D341Med (cell line): ENCODE results near the gene TOMM5.

ENCODE experiments used
- DNase-seq: peaks from one replicate; pipeline ENCODE4 v3.0.0; 2012; ENCODE audit warnings: low spot score

Gene TOMM5

DNA sequence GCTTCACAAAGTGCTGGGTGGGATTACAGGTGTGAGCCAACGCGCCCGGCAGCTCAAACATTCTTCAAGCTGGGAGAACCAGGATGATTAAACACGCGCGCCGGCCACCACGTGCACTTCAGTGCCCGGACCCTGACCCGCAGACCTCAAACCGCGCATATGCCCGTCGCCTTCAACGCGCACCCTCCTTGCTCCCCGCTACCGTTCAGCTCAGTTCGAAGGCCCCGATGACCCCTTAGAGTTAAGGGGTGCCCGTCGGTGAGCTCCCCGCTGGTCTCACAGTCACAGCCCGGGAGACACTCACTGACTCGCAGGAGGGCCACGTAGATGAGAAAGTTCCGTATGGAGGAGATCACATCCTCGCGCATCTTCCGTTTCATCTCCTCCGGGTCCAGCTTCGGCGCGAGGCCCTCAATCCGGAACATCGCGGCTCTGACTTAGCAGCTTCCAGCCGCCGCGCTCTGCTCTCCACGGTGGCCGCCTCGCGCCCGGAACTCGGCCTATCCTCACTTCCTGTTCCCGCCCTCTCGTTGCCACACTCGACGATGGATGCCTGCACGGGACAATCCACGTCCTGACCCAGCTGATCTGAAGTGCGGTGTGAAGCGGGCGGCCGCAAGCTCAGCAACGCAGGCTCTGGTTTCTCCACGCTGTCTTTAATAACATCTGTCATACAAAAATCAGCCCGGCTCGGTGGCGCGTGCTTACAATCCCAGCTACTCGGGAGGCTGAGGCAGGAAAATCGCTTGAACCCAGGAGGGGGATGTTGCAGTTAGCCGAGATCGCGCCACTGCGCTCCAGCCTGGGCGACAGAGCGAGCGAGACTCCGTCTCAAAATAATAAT, at the start of gene TOMM5:
TOMM5 (minus strand) TSS at position 490 of the 844 bp plus-strand sequence; CDS start at position 425, 65 bp downstream.
- peak; percentile 91 for DNase-seq

DNA sequence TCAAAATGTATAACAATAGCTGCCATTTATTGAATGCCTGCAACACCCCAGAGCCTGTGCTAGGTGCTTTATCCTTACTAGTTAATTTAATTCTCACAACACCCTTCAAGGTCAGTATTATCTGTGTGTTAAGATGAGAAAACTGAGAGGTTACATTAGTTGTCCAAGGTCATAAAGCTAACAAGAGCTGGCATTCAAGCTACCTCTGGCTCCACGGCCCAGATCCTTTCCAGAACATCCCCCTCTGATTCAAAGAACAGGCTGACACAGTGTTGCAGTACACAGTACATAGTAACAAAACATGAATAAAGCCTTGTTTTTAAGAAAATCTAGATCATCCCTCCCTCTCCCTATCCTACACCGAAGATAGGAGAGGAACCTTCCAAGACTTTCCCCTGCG, 48.9 kb upstream of the TOMM5 start:
- DNase-seq: no peak

DNA sequence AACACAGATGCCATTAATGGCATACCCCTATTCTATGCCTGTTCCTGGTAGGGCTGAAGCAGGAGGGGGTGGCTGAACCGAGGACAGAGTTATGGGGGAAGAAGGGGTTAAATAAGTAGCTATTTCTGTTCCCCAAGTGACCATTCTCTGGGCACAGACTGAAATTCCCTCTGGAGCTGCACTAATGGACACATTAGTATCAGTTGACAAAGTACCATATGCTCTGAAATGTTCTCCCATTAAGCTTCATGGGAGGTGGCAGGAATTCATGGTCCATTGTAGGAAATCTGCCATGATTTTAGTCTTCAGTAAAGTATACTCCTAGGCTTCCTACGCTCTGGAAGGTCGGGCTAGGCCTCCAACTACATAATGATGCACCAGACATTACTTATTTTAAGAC, 47.8 kb upstream of the TOMM5 start:
- DNase-seq: no peak

DNA sequence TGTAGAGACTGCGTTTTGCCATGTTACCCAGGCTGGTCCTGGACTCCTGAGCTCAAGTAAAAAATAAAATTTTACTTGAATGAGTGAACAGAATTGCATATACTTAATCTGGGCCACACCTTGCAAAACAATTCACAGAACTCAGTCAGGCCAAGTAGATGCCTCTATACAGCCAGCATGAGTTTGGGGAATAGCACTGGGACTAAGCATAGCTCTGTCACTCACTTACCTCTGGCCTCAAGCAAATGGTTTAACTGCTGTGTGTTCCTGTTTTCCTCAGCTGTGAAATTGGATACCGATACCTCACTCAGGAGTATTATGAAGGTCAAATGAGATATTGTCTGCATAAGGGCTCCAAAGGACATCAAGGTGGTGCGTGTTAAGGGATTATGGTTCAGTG, 47.4 kb upstream of the TOMM5 start:
- DNase-seq: no peak

DNA sequence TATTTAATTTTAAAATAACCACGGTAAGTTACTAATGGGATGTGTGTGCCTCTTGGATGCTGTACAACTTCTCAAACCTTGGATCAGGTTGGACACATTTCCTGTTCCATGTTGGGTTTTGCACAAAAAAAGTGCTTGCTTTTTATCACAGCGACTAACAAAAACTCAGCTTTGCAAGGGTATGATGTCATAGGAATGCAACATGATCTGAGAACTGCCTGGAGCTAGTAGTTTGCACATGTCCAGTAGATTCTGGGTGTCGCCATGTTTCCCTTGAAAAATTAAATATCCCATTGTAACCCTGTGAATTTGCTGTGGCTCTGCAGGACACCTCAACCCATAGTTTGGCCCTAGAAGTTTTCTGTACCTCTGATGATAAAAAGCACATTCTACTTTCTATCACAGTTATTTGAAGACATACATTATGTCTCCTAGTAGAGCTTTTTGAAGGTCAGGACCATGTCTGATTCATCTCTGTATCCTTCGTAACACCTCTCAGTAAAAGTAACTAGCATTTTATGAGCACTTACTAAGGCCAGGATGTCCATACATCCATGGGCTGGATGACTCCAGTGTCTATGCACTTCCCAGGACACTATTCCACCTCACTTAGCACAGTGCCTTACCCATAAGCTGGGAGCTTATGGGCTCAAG, 46.8 kb upstream of the TOMM5 start:
- no peak for DNase-seq

DNA sequence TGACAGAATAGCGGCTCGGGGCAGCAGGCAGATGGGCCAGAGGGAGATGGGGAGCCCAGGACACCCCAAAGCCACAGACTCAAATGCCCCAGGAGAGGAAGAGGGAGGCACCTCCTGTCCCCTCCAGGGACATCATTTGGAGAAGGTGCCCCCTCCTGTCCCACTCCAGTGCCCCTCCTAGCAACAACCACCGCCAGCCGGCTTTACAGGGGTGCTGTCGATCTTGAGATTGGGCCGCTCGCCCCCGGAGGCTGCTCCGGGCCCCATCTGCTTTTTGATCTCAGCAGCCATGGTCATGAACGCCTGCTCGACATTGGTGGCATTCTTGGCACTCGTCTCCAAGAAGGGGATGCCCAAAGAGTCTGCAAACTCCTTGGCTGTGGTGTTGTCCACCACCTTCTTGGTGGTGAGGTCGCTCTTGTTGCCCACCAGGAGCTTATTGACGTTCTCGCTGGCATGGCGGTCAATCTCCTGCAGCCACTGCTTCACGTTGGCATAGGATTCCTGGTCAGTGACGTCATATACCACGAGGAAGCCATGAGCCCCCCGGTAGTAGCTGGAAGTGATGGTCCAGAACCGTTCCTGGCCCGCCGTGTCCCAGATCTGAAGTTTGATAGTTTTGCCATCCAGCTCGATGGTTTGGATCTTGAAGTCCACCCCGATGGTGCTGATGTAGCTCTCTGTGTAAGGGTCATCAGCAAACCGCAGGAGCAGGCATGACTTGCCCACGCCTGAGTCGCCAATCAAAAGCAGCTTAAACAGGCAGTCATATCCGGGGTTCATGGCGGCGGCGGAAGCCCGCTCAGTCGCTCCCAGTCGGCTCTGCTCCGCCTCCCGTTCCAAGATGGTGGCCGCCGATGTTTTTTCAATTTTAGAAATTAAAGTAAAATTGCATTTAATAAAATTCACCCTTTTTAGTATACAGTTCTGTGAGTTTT, 44.4 kb upstream of the TOMM5 start:
- DNase-seq: no peak

GRCh38 chr9:37635808-37636207, 43.4 kb upstream of the TOMM5 start:
- no peak for DNase-seq

GRCh38 chr9:37632479-37632878, 40.1 kb upstream of the TOMM5 start:
- no peak for DNase-seq

- DNase-seq: no peak
These were observed 34.4 kb upstream of the TOMM5 start for GRCh38 chr9:37626708-37627292.

DNA sequence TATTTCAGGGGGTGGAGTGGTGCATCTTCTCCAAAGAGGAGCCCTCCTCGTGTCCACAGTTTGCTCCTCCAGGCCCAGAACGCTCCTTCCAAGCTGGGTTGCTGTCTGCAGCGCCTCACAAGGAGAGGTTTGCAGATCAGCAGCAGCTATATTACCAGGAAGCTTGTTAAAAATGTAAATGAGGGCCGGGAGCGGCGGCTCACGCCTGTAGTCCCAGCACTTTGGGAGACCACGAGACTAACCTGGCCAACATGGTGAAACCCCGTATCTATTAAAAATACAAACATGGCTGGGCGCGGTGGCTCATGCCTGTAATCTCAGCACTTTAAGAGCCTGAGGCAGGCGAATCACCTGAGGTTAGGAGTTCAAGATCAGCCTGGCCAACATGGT, 33.4 kb upstream of the TOMM5 start:
- DNase-seq: no peak

- no peak for DNase-seq
These were observed 32.8 kb upstream of the TOMM5 start for GRCh38 chr9:37625036-37625757.

DNA sequence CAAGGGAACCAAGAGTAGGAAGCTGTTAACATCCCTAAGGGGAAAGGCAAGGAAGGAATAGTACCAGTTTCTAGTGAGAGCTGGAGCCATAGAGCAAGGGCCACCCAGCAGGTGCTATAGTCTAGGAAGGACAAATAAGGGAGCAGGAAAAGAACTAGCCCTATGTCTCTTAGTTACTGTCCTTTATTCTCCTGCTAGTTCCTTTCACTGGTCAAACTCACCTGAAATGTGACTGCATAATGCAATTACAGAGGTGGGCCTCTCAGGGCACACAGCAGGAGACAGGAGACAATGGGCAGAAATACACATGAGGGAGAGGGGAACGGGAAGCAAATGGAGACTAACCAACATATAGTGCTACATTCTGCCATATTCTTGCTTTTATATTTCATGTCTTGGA, 31.7 kb upstream of the TOMM5 start:
- DNase-seq: no peak

DNA sequence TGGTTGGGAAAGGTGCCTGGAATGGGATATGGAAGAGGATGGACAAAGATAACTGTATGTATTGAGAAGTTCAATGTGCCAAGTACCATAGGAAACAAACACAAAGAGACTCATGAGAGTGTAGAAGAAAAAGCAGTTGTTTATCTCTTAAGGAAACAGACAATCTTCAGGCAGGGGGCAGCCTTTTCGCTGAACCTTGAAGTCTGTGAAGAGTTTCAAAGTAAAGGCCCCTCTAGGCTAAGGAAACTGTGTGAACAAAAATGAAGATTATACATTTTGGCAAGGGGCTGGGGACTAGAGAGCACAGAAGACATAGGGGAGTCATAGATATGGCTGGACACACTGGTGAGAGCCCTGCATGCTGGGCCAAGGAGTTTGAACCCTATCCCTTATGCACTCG, 30.9 kb upstream of the TOMM5 start:
- DNase-seq: no peak

DNA sequence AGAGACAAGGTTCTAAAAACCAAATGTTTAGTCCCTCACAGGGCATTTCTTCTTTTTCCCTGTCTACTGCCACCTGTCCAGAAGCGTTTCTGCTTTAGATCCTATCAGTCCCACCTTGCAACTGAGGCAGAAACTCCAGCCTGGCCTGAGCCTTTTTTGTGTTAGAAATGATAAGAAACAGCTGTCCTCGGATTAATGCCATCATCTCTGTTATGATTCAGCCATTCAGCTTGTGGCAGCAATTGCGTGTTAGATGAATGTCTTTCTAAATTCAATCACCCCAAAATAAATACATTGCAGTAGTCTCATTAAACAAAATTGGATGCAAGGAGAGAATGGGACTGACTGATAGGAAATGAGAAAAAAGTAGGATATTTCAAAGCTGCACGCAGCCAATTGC, 30.1 kb upstream of the TOMM5 start:
- DNase-seq: no peak

DNA sequence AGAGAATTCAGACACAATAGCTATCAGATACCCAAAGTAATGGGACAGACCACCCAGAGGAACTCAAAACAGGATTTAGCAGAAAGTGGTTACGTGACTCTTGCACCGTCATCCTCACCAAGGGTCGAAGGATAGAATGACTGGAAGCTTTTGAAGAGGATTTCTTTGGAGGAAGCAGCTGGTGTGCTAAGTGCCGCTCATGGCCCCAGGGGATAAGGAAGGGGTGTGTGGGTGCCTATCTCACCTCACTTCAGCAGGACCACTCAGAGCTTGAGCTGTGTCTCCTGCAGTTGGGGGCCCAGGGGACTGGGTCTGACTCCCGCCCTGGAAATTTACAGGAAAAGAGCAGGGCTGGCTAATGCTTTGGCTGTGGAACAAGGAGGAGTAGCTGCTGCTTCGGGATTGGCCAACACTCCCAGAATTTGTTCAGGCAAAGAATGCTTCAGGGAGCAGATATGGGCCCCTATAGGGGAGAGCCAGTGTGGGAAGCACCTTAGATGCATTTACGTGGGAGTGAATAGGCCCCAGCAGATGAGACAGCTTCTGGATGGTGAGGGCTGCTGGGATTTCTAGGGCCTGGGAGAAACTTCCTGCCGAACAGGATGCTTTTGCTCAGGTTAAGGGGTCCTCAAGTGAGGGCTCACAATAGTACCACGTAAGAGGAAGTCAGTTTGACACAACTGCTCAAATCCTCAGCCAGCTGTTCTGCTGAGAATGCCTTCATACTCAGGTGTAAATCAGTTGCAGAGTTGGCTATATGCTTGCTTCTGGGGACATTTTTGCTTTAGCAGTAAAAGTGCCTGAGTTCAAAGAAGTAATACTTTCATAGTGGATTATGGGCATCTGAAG, 29.1 kb upstream of the TOMM5 start:
- DNase-seq: peak; percentile 76

DNA sequence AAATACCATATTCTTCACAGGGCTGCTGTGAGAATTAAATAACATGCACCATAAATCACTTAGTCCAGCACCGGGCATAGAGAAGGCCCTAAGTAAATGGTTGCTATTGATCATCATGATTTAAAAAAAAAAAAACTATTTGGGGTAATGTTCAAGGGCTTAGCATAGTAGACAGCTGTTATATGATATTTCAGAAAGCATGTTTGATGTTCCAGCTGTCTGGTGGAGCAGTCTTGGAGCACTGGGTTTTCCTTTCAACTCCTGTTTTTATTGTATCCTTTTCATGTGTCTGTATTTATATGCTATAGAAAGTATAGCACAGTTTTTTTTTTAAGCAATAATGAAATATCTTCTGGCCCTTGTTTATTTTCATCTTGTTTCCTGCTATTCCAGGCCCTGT, 28.0 kb upstream of the TOMM5 start:
- DNase-seq: no peak

GRCh38 chr9:37619806-37620205, 27.4 kb upstream of the TOMM5 start:
- DNase-seq: no peak

- no peak for DNase-seq
These were observed 26.4 kb upstream of the TOMM5 start for GRCh38 chr9:37618817-37619216.

DNA sequence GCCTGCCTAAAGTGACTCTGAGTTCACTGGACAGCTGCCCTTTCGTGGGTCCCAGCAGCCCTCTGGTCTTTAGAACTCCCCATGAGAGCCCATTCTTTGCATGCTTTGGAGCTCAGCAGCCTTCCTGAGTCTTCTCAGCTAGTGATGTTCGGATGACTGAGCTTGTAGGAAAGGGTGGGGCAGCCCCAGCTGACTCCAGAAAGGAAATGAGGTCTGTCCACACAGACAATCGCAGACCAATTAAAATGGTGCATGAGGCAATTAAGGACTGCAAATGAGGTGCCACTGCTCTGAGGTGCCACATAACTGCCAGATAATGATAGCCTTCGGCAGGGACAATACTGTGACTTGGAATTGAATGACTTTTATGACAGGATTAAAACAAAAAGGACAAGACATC, 25.4 kb upstream of the TOMM5 start:
- DNase-seq: no peak

GRCh38 chr9:37617161-37617560, 24.8 kb upstream of the TOMM5 start:
- no peak for DNase-seq

DNA sequence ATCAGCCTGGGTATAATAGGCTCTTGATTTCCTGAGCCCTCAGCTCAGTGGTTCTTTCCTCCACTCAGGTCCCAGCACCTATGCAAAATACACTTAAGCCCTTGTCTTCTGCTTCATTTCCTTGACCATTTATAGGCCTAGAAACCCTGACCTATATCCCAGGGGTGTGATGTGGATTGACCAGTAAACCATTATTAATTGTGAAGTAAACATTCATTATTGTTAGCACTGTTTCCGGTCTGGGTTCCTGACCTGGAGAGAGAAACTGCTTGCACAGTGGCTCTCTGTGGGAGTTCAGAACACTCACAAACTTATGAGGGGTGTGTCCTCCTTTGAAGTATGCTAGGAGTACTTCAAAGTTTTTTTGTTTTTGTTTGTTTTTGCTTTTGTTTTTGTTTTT, 19.6 kb upstream of the TOMM5 start:
- no peak for DNase-seq
